ENCODE data around the gene KCNH6. TPM values are rescaled to one million over a fixed set of nuclear protein-coding genes. Genes with fewer than 3 reads are reported as not detected.
A peak's percentile ranks its signal among the peaks of the same experiment; 100 is the strongest.

KCNH6 gene
- total and polyA plus RNA-seq, 4 donors: 0.22 to 2.3 (median 1.5) TPM

DNA sequence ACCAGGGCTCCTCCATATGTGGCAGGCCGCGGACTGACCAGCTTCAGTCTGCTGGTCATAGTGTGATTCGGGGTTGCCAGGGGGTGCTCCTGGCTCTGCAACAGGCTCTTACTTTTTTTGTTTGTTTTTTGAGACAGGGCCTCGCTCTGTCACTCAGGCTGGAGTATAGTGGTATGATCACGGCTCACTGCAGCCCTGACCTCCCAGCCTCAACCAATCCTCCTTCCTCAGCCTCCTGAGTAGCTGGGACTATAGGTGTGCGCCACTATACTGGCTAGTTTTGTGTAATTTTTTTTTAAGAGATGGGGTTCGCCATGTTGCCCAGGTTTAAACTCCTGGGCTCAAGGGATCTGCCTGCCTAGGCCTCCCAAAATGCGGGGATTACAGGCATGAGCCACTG, 11.8 kb upstream of the KCNH6 start:
- H3K4me1 ChIP-seq (ENCODE audit: control insufficient read depth, insufficient read depth, low read length): no peaks in the 10 kb centered on the region
- DNase-seq (ENCODE audit: low read depth in 4 of 6, low spot score in 6 of 6): no peak

DNA sequence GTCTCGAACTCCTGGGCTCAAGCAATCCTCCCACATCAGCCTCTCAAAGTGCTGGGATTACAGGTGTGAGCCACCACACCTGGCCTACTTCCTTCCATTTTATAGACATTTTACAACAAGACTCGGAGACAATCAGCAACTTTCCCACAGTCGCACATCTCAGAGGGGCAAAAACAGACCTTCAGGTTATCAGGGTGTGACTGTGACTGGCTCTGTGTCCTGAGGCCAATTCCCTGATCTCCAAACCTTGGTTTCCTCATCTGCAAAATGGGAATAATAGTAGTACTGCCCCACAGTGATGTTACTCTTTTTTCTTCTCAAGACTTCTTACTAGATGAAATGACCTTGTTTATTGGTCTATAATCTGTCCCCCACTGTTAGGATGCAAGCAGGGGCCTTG, 10.8 kb upstream of the KCNH6 start:
- WGBS (ENCODE audit: insufficient coverage): 86% methylated on average over 1 of the region's 3 CpGs
- H3K27ac ChIP-seq (ENCODE audit: low read depth, low read length): no peak overlapping the region
- no peaks in the 10 kb centered on the region for H3K4me1 ChIP-seq (ENCODE audit: control insufficient read depth, insufficient read depth, low read length)
- DNase-seq (ENCODE audit: low read depth in 4 of 6, low spot score in 6 of 6): no peak
- no peaks in the 10 kb centered on the region for H3K9me3 ChIP-seq (ENCODE audit: control insufficient read depth, insufficient read depth, low read length)
- no peaks in the 10 kb centered on the region for H3K36me3 ChIP-seq (ENCODE audit: control insufficient read depth, insufficient read depth, low read length)
- H3K27me3 ChIP-seq (ENCODE audit: control insufficient read depth, insufficient read depth, low read length): no peaks in the 10 kb centered on the region
- H3K4me3 ChIP-seq (ENCODE audit: low read depth, low read length): no peak overlapping the region

More for the DNA sequence above, 11.8 kb upstream of the KCNH6 start:
- Histone ChIP-seq H3K27me3 (ENCODE audit: control insufficient read depth, insufficient read depth, low read length) (no peaks in the 10 kb centered on the region), H3K36me3 (ENCODE audit: control insufficient read depth, insufficient read depth, low read length) (no peaks in the 10 kb centered on the region), H3K9me3 (ENCODE audit: control insufficient read depth, insufficient read depth, low read length) (no peaks in the 10 kb centered on the region), H3K4me3 (ENCODE audit: low read depth, low read length) (no peak overlapping the region), H3K27ac (ENCODE audit: low read depth, low read length) (no peak overlapping the region)
- 95% methylated on average over 6 of the region's 8 CpGs for WGBS (ENCODE audit: insufficient coverage)

DNA sequence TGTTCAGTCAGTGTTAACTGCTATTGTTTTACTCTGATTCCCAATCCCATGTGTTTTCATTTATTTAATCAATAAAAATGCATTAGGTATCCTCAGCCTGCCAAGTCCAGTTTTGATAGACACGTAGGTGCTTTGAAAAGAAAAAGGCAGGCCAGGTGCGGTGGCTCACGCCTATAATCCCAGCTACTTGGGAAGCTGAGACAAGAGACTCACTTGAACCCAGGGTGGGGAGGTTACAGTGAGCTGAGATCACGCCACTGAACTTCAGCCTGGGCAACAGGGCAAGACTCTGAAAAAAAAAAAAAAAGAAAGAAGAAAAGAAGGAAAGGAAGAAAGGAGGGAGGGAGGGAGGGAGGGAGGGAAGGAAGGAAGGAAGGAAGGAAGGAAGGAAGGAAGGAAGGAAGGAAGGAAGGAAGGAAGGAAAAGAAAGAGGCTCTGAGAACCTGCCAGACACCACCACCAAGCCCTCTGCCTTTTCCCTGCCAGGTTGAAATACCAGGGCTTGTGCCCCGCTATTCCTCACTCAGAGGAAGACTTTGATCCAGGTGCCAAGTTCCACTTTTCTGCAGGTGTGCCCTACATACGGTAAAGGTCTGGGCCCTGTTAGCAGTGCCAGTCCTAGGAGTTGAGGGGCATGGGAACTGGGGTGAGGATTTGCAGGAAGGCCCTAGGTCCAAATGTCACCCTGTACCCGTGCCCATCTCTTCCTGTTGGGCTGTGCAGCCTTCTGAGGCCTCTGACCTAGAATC, 10.1 kb upstream of the KCNH6 start:
- DNase-seq (ENCODE audit: low read depth in 4 of 6, low spot score in 6 of 6): no peak
- no peaks in the 10 kb centered on the region for H3K9me3 ChIP-seq (ENCODE audit: control insufficient read depth, insufficient read depth, low read length)
- H3K27me3 ChIP-seq (ENCODE audit: control insufficient read depth, insufficient read depth, low read length): peaks cover 2% of the 10 kb centered on the region
- H3K36me3 ChIP-seq (ENCODE audit: control insufficient read depth, insufficient read depth, low read length): no peaks in the 10 kb centered on the region
- H3K4me3 ChIP-seq (ENCODE audit: low read depth, low read length): no peak overlapping the region
- no peak overlapping the region for H3K27ac ChIP-seq (ENCODE audit: low read depth, low read length)
- WGBS (ENCODE audit: insufficient coverage): 85% methylated on average over 5 of the region's 7 CpGs
- H3K4me1 ChIP-seq (ENCODE audit: control insufficient read depth, insufficient read depth, low read length): no peaks in the 10 kb centered on the region

DNA sequence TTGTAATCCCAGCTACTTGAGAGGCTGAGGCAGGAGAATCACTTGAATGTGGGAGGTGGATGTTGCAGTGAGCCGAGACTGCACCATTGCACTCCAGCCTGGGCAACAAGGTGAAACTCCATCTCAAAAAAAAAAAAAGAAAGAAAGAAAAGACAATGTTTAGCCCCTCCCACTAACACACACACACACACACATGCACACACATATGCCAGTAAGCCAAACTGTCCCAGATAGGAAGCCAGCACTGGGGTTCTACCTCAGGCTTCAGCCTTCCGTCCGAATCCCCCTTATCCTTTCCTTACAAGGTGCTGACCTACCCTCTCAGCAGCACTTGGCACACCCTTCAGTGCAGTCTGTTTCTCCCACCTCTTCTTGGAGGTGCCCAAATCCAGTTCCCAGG, 8.7 kb upstream of the KCNH6 start:
- Histone ChIP-seq H3K27ac (ENCODE audit: low read depth, low read length) (no peak overlapping the region), H3K4me1 (ENCODE audit: control insufficient read depth, insufficient read depth, low read length) (peaks cover 1% of the 10 kb centered on the region), H3K36me3 (ENCODE audit: control insufficient read depth, insufficient read depth, low read length) (no peaks in the 10 kb centered on the region), H3K27me3 (ENCODE audit: control insufficient read depth, insufficient read depth, low read length) (peaks cover 2% of the 10 kb centered on the region), H3K9me3 (ENCODE audit: control insufficient read depth, insufficient read depth, low read length) (no peaks in the 10 kb centered on the region), H3K4me3 (ENCODE audit: low read depth, low read length) (no peak overlapping the region)
- DNase-seq (ENCODE audit: low read depth in 4 of 6, low spot score in 6 of 6): no peak
- WGBS (ENCODE audit: insufficient coverage): 90% methylated on average over 2 of the region's 3 CpGs

DNA sequence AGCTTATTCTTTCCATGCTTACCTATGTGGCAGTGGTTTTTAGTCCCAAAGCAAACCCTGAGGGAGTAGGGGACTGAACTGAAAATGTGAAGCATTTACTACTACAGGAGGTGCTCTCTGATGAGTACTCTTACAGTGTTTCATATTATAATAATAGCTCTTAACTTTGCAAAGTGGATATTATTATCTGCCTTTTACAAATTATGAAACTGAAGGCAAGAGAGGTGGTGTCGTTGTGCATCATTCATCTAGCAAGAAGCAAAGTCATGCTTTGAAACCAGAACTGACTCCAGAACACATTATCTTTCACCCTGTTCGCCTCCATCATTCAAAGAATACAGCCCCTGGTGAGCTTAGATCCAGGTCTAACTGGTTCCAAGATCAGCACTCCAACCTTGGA, 8.2 kb upstream of the KCNH6 start:
- H3K4me3 ChIP-seq (ENCODE audit: low read depth, low read length): no peak overlapping the region
- peaks cover 4% of the 10 kb centered on the region for H3K4me1 ChIP-seq (ENCODE audit: control insufficient read depth, insufficient read depth, low read length)
- H3K27me3 ChIP-seq (ENCODE audit: control insufficient read depth, insufficient read depth, low read length): peaks cover 2% of the 10 kb centered on the region
- H3K27ac ChIP-seq (ENCODE audit: low read depth, low read length): no peak overlapping the region
- H3K9me3 ChIP-seq (ENCODE audit: control insufficient read depth, insufficient read depth, low read length): no peaks in the 10 kb centered on the region
- 76% methylated on average over 2 of the region's 2 CpGs for WGBS (ENCODE audit: insufficient coverage)
- H3K36me3 ChIP-seq (ENCODE audit: control insufficient read depth, insufficient read depth, low read length): no peaks in the 10 kb centered on the region
- DNase-seq (ENCODE audit: low read depth in 4 of 6, low spot score in 6 of 6): no peak

DNA sequence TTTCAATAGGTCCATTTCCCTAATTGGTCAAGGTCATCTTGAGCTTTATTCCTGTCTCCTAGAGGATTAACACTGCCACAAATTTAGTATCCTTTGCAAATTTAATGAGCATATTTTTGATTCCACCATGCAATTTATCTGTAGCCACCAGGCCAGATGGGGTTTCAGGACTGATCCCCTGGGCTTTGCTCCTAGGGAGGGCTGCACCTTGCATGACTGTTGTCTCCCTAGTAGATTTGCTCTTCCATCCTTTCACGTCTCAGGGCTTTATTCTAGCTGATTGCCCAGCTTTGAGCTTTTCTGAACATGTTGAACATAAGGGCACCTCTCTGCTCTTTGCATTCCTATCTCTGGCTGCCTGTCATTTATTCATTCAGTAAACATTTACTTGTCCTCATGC, 7.7 kb upstream of the KCNH6 start:
- no peak overlapping the region for H3K4me3 ChIP-seq (ENCODE audit: low read depth, low read length)
- no peaks in the 10 kb centered on the region for H3K9me3 ChIP-seq (ENCODE audit: control insufficient read depth, insufficient read depth, low read length)
- H3K27ac ChIP-seq (ENCODE audit: low read depth, low read length): no peak overlapping the region
- H3K36me3 ChIP-seq (ENCODE audit: control insufficient read depth, insufficient read depth, low read length): no peaks in the 10 kb centered on the region
- peaks cover 2% of the 10 kb centered on the region for H3K27me3 ChIP-seq (ENCODE audit: control insufficient read depth, insufficient read depth, low read length)
- DNase-seq (ENCODE audit: low read depth in 4 of 6, low spot score in 6 of 6): no peak
- 50% methylated on average over 1 of the region's 1 CpG for WGBS (ENCODE audit: insufficient coverage)
- H3K4me1 ChIP-seq (ENCODE audit: control insufficient read depth, insufficient read depth, low read length): peaks cover 5% of the 10 kb centered on the region

DNA sequence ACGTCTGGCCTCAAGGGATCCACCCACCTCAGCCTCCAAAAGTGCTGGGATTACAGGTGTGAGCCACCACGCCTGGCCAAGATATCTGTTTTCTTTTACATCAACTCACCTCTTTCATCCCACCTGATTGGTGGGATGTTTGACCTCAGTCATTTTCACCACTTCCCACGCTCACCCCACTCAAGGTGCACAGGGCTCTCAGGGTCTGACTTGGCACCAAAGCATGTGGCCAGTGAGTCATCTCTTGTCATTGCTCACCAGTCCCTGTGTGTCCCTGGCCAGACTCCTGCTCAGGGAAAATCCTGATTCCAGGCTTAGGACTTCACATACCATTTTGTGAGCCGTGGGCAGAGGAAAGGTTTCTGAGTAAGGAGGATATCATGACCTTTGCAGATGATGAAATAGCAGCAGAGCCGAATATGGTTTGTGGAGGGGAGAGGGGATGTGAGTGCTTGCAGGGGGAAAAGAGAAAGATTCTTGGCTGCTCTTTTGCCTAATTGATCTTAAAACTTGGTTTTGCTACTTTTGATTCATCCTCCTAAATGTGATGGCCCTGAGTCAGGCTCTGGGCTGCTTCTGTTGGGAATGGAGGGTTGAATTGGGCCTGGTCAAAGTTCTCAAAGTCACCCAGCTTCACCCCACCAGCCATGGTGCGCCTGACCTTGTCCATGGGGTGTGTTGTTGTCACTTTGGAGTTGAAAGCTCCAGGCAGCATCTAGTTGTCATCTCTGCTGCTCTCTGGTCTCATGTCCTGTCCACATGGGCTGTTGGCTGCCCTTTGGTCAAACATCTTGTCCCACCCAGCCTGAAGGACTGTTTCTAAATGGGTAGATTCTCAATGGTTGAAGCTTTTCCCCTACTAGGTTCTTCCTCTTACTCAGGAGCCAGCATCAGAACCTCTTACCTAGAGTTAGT, 6.0 kb upstream of the KCNH6 start:
- DNase-seq (ENCODE audit: low read depth in 4 of 6, low spot score in 6 of 6): no peak
- H3K9me3 ChIP-seq (ENCODE audit: control insufficient read depth, insufficient read depth, low read length): no peaks in the 10 kb centered on the region
- H3K4me3 ChIP-seq (ENCODE audit: low read depth, low read length): no peak overlapping the region
- H3K36me3 ChIP-seq (ENCODE audit: control insufficient read depth, insufficient read depth, low read length): no peaks in the 10 kb centered on the region
- H3K4me1 ChIP-seq (ENCODE audit: control insufficient read depth, insufficient read depth, low read length): peaks cover 11% of the 10 kb centered on the region
- peaks cover 4% of the 10 kb centered on the region for H3K27me3 ChIP-seq (ENCODE audit: control insufficient read depth, insufficient read depth, low read length)
- WGBS (ENCODE audit: insufficient coverage): 89% methylated on average over 4 of the region's 6 CpGs
- no peak overlapping the region for H3K27ac ChIP-seq (ENCODE audit: low read depth, low read length)

DNA sequence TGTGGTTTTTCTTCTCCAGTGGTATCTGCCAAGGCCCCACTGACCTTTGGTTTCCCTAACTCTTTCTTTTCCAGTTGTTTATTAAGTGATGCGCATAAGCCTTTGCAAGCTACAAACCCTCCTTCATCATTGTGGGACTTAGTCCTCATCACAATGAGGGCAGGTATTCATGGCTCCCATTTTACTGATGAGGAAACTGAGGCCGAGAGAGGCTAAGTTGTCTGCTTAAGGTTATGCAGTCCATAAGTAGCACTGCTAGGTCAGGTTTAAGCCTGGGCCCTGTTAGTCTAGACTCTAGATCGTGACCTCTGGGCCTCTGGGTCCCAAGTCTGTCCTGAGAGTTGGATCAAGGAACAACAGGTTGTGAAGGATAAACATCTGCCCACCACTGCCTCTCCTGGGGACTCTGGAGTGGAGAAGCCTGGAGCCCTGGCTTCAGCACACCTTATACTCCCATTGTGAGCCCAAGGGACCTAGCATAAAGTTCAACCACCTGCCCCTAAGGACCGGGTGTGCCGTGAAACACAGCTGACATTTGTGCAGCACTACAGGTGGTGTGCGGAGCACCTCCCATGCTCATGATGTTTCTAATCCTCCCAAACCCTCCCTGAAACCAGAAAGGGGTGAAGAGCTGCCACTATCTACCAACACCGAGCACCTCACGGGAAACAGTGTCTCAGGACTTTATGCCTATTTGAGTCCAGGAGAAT, 5.2 kb upstream of the KCNH6 start:
- Histone ChIP-seq H3K4me3 (ENCODE audit: low read depth, low read length) (no peak overlapping the region), H3K9me3 (ENCODE audit: control insufficient read depth, insufficient read depth, low read length) (no peaks in the 10 kb centered on the region), H3K27ac (ENCODE audit: low read depth, low read length) (no peak overlapping the region), H3K36me3 (ENCODE audit: control insufficient read depth, insufficient read depth, low read length) (no peaks in the 10 kb centered on the region), H3K4me1 (ENCODE audit: control insufficient read depth, insufficient read depth, low read length) (peaks cover 13% of the 10 kb centered on the region), H3K27me3 (ENCODE audit: control insufficient read depth, insufficient read depth, low read length) (peaks cover 6% of the 10 kb centered on the region)
- no peak for DNase-seq (ENCODE audit: low read depth in 4 of 6, low spot score in 6 of 6)
- WGBS (ENCODE audit: insufficient coverage): 64% methylated on average over 5 of the region's 8 CpGs

DNA sequence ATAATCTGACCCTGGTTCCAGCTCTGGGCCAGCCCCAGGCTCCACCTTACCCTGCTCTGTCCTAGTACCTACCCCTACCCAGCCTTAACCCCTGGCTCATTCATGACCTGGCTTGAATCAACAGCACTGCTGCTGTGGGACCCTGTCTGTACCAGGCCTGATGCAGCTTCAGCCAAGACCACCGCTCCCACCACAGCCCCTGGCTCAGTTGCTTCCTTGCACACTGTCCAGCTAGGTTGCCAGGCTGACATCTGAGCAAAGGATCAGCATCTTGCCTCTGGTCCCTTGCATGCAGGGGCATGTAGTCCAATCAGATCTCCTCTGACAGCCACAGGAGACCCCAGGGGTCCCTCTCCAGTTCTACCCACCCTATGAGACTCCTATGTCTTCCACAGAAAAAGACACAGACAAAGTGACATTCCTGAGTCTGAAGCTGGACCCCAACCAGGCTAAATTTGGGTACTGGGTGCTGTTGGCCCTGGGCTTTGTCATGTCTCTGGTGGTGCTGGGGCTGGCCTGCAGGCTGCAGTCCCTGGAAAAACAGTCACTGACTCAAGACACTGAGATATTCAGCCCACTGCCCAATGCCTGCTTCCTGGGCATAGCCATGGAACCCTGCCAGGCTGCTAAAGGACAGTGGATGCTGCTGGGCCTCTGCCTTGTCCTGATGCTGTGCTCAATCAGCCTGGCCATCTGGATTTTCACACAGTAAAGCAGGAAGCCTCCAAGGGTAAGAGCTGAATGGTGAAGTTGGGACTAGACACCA, 3.9 kb upstream of the KCNH6 start:
- Histone ChIP-seq H3K4me1 (ENCODE audit: control insufficient read depth, insufficient read depth, low read length) (peaks cover 23% of the 10 kb centered on the region), H3K9me3 (ENCODE audit: control insufficient read depth, insufficient read depth, low read length) (no peaks in the 10 kb centered on the region), H3K36me3 (ENCODE audit: control insufficient read depth, insufficient read depth, low read length) (no peaks in the 10 kb centered on the region), H3K4me3 (ENCODE audit: low read depth, low read length) (no peak overlapping the region), H3K27ac (ENCODE audit: low read depth, low read length) (no peak overlapping the region), H3K27me3 (ENCODE audit: control insufficient read depth, insufficient read depth, low read length) (peaks cover 12% of the 10 kb centered on the region)
- DNase-seq (ENCODE audit: low read depth in 4 of 6, low spot score in 6 of 6): peak in 2 of 6 donors; percentile 8 to 19
- 94% methylated on average over 1 of the region's 1 CpG for WGBS (ENCODE audit: insufficient coverage)
